ENCODE data around the gene PTF1A.
"Not testable (repeated sequence)": the region's sequence is repeated elsewhere in the genome, so short reads cannot be mapped to it uniquely, and the experiment has no call there.

PTF1A gene

GRCh38 chr10:23241779-23242178, 49.7 kb downstream of the PTF1A start:
- H3K9me3 ChIP-seq (ENCODE audit: control insufficient read depth, insufficient read depth, low read length); H3K4me1 ChIP-seq (ENCODE audit: control insufficient read depth, insufficient read depth, low read length); H3K36me3 ChIP-seq (ENCODE audit: control insufficient read depth, insufficient read depth, low read length); H3K9ac ChIP-seq (ENCODE audit: low read depth, low read length); H3K27me3 ChIP-seq (ENCODE audit: control insufficient read depth, insufficient read depth, low read length); H3K4me3 ChIP-seq (ENCODE audit: low read depth, low read length): not testable (repeated sequence)

Data from iPS-15b (cell line).